Heart left ventricle (tissue), 16 donors: ENCODE measurements around the gene LRRC10B. TPM values are rescaled to one million over a fixed set of nuclear protein-coding genes. Genes with fewer than 3 reads are reported as not detected.

Source experiments
- ATAC-seq, 4 donors: fragments of 200-7000 bp; cut with Tn5 transposase; one replicate each; pipeline ENCODE4 v1.9.1; 2020 to 2022; ENCODE audit warnings: moderate library complexity in 4 of 4, mild to moderate bottlenecking in 3 of 4, moderate number of reproducible peaks in 1 of 4
- DNase-seq, 5 donors: peaks; one replicate each; pipeline ENCODE4 v3.0.0-alpha.2; 2020
- H3K27ac ChIP-seq, 12 donors: fragments of 200-600 bp; sonication (generic) in 4 of 12; one replicate each; pipeline versions ENCODE4 v1.5.0 to v1.8.0; 2016 to 2022; ENCODE audit warnings: mild to moderate bottlenecking in 2 of 12
- H3K27me3 ChIP-seq, 9 donors: fragments of 200-600 bp; sonication (generic) in 2 of 9; one replicate each; pipeline versions ENCODE4 v1.5.1 to v1.8.0; 2016 to 2022; ENCODE audit warnings: mild to moderate bottlenecking in 3 of 9
- H3K36me3 ChIP-seq, 9 donors: fragments of 200-600 bp; sonication (generic) in 2 of 9; one replicate each; pipeline versions ENCODE4 v1.5.0 to v1.8.0; 2018 to 2022; ENCODE audit warnings: mild to moderate bottlenecking in 2 of 9
- H3K4me1 ChIP-seq, 12 donors: fragments of 200-600 bp; sonication (generic) in 4 of 12; one replicate each; pipeline versions ENCODE4 v1.5.0 to v1.8.0; 2016 to 2022; ENCODE audit warnings: mild to moderate bottlenecking in 3 of 12
- H3K4me3 ChIP-seq, 12 donors: fragments of 200-600 bp; sonication (generic) in 4 of 12; one replicate each; pipeline versions ENCODE4 v1.5.0 to v1.8.0; 2017 to 2022; ENCODE audit warnings: mild to moderate bottlenecking in 9 of 12, moderate library complexity in 4 of 12
- H3K9me3 ChIP-seq, 12 donors: fragments of 200-600 bp; sonication (generic) in 4 of 12; one replicate each; pipeline versions ENCODE4 v1.5.0 to v1.8.0; 2016 to 2022; ENCODE audit warnings: mild to moderate bottlenecking in 1 of 12
- POLR2A ChIP-seq, 2 donors: fragments of 450-650 bp; IDR thresholded peaks; one replicate each; pipeline ENCODE4 v1.6.1; 2017; ENCODE audit warnings: antibody characterized with exemption in 2 of 2, mild to moderate bottlenecking in 2 of 2, moderate library complexity in 2 of 2
- WGBS, 4 donors: extraction: QIAGEN DNeasy Blood & Tissue Kit in 2 of 4; methylation state at CpG; one replicate each; pipeline versions ENCODE4 v1.1.5 to v1.1.7; 2013 to 2018; 5-methylcytosine and 5-hydroxymethylcytosine counted together
- intact Hi-C, 10 donors: fragments of 100-400 bp; cut with DNase I; formaldehyde crosslinking; loops; one replicate each; pipeline versions ENCODE4 v1.11.1 to v1.14.2; 2022
- polyA plus RNA-seq, 2 donors: library from polyadenylated mRNA; stranded (reverse); fragments of 200-250 nt; gene quantifications; one replicate each; pipeline ENCODE4 v1.2.3, GENCODE V29; 2013
- total RNA-seq, 9 donors: library from RNA; depleted of rRNA in 2 of 9; stranded (reverse); fragments of >200 nt in 2 of 9; fragmentation: NEBNext Ultra II Directional in 3 of 9; extraction: Animal tissue kit (Norgen Biotek cat#: 25700) in 3 of 9; gene quantifications; one replicate each; pipeline versions ENCODE4 v1.1.0 to v1.2.4, GENCODE V29; 2016 to 2023
- TF ChIP-seq, protein P1 (sequence below), 12 donors: fragments of 200-600 bp; sonication (generic) in 4 of 12; IDR thresholded peaks; one replicate each; pipeline versions ENCODE4 v1.5.0 to v1.8.0; 2018 to 2022; ENCODE audit warnings: antibody characterized with exemption in 12 of 12, mild to moderate bottlenecking in 5 of 12
- donor health status: ischemic (EF 13 %, LVEDD 7.1; RV severe dilation, severe dysfunction).
- donor health status: healthy with polysubstance abuse.
- donor health status: DM: no; HTN: yes; CAD: no.
- donor health status: DM: no; HTN: no; CAD: no.
- donor health status: ischemic (EF 25% LVEDD 6.9; RV normal size, moderate dysfunction).
- donor health status: ischemic (EF 25% LVEDD 5.7; RV mildly dilated, moderate dysfunction).
- donor health status: healthy.
- donor health status: DM: yes; HTN: yes; CAD: no.
- donor health status: ischemic (EF 35%, LVEDD 5.7; RV mildly dilated, moderate dysfunction).
- donor health status: nonischemic (EF 11% LVEDD 7.7; RV severe dilation, severe dysfunction).
- donor health status: DM: yes; HTN: yes; CAD: no.
- donor health status: PGD.
- donor health status: ischemic (EF 29% LVEDD 5.4; RV normal size, mild dysfunction).
- donor health status: nonischemic (EF 23%, LVEDD 6.1; RV moderate dilation, normal function).

Gene LRRC10B
- total and polyA plus RNA-seq, 11 donors = 0.15 to 4.2 (median 1.1) TPM

DNA sequence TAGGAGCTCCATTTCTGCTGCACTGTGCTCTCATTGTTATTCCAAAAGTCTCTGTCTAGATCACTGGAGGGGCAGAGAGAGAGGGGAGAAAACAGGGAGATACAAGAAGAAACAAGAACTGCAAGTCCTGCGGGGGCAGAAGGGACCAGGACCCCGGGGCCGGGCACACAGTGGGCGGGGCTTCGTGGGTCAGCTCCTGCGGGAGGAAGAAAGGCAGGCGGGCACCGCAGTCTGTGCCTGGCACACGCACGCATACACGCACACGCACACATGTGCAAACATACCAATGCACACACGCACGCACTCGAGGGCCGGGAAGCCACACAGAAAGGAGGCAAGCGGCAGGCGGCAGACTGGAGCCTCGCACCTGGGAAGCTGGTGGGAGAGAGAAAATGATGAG, 38.7 kb downstream of the LRRC10B start:
- intact Hi-C loops = no loop called here
- ATAC-seq = no peak

DNA sequence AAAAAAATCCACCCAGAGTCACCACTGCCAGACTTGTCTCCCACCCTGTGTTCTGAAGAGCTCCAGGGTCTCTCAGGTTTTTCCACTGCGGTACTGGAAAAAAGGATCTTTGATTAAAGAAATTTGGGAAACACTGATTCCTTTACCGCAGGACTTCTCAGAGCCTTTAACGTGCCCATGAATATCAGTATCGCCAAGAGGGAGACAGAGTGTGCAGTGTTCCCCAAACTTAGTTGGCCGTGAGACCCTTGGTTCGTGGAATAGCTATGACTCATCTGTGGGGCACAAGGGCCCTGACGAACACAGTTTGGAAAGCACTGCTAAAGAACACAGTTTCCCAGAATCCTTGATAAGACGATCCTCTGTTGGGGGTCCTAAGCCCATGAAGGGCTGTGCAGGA, 40.6 kb downstream of the LRRC10B start:
- Histone ChIP-seq H3K9me3 (no peaks in the 10 kb centered on the region), H3K27ac (peak overlapping the region in 3 of 12 donors; percentile 60 to 98 (median 89)), H3K4me1 (peaks cover 0 to 44% (median 13%) of the 10 kb centered on the region in 12 donors), H3K27me3 (no peaks in the 10 kb centered on the region), H3K36me3 (peaks cover 0 to 3% (median 0%) of the 10 kb centered on the region in 9 donors), H3K4me3 (no peak overlapping the region)
- no peak for DNase-seq
- TF ChIP-seq, protein P1, sequence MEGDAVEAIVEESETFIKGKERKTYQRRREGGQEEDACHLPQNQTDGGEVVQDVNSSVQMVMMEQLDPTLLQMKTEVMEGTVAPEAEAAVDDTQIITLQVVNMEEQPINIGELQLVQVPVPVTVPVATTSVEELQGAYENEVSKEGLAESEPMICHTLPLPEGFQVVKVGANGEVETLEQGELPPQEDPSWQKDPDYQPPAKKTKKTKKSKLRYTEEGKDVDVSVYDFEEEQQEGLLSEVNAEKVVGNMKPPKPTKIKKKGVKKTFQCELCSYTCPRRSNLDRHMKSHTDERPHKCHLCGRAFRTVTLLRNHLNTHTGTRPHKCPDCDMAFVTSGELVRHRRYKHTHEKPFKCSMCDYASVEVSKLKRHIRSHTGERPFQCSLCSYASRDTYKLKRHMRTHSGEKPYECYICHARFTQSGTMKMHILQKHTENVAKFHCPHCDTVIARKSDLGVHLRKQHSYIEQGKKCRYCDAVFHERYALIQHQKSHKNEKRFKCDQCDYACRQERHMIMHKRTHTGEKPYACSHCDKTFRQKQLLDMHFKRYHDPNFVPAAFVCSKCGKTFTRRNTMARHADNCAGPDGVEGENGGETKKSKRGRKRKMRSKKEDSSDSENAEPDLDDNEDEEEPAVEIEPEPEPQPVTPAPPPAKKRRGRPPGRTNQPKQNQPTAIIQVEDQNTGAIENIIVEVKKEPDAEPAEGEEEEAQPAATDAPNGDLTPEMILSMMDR (IDR thresholded peaks at IDR 0.05) = no peak
- no peak for TF ChIP-seq POLR2A (IDR thresholded peaks at IDR 0.05)
- no peak for ATAC-seq
- intact Hi-C loops = no loop called here
- 77 to 81% (median 79%) methylated on average over 8 of the region's 8 CpGs for WGBS, 4 donors

More for the DNA sequence above, 38.7 kb downstream of the LRRC10B start:
- Histone ChIP-seq H3K9me3 (no peaks in the 10 kb centered on the region), H3K27ac (no peak overlapping the region), H3K27me3 (no peaks in the 10 kb centered on the region), H3K4me1 (peaks cover 0 to 27% (median 8%) of the 10 kb centered on the region in 12 donors), H3K4me3 (no peak overlapping the region), H3K36me3 (peaks cover 0 to 3% (median 0%) of the 10 kb centered on the region in 9 donors)
- TF ChIP-seq POLR2A (IDR thresholded peaks at IDR 0.05) = no peak
- TF ChIP-seq, protein P1 (IDR thresholded peaks at IDR 0.05) = no peak
- no peak for DNase-seq
- WGBS, 4 donors = 84 to 87% (median 85%) methylated on average over 19 of the region's 19 CpGs

DNA sequence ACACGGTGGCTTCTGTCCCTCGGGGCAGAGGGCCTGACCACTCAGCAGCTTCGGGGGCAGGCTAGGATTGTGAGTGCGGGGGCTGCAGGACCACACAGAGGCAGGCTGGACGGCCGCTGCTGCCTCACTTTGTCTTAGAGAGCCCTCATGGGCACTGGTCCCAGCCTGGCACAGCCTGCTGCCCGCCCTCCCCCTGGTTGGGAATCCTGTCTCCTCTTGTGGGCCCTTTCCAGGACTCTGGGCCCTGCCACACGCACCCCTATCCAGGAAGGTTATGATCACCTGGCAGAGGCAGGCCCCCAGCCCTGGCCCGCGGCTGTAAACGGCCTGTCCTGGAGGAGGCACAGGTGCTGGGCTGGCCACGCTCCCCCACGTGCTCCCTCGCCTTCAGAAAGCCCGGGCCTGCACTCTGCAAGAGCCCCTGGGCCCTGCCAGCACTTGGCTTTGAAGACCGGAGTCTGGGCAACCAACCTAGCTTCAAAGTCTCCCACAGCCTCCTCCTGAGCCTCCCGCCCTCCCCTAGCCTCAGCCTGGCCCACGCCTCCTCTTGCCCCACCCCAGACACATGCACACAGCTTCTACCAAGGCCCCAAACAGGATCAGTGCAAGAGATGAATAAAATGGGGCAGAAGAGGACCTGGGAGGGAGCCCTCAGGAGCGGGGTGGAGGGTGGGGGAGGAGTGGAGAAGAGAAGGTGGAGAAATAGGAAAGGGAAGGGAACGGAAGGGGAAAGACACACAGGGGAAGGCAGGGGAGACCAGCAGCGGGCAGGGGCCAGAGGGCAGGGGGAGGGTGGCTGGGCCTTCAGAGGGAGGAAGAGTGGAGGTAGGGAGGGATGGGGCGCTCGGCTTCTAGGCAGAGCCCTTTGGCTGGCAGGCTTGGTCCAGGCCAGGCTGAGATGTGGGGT, 41.4 kb downstream of the LRRC10B start:
- WGBS, 4 donors = 62 to 70% (median 68%) methylated on average over 15 to 23 of the region's 23 CpGs
- Histone ChIP-seq H3K9me3 (no peaks in the 10 kb centered on the region), H3K27ac (peak overlapping the region in 6 of 12 donors; percentile 34 to 99 (median 74)), H3K4me1 (peaks cover 0 to 44% (median 13%) of the 10 kb centered on the region in 12 donors), H3K27me3 (peaks cover 0 to 5% (median 0%) of the 10 kb centered on the region in 9 donors), H3K36me3 (peaks cover 0 to 3% (median 0%) of the 10 kb centered on the region in 9 donors), H3K4me3 (no peak overlapping the region)
- TF ChIP-seq POLR2A (IDR thresholded peaks at IDR 0.05) = no peak
- TF ChIP-seq, protein P1 (IDR thresholded peaks at IDR 0.05) = no peak
- peak; percentile 5 to 26 (median 22) for ATAC-seq
- intact Hi-C loops = no loop called here
- peak in 4 of 5 donors; percentile 40 to 71 (median 64) for DNase-seq

DNA sequence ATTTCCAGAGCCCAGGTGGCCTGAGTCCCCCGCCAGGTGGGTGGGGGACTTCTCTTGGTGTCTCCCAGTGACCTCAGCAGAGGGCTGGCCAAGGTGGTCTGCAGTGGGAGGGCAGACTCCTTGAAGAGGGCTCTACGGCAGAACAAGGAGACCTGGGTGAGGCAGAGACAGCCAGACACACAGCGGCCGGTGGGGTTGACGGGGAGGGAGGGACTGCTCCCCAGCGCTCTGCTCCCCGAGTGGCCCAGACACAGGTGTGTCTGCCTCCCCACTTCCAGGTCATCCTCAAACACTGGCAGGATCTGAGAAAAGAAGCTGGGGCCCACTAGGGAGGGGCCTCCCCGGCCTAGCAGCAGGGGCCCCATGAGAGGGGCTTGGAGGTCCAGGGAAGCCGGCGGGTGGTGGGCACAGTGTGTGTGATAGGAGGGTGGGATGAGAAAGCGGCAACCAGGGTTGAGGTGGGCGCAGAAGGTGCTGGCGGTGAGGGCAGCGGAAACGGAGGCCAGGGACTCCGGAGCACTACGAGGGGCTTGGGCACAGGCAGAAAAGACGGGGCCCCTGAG, 42.2 kb downstream of the LRRC10B start:
- DNase-seq = no peak
- 92 to 96% (median 95%) methylated on average over 18 of the region's 18 CpGs for WGBS, 4 donors
- Histone ChIP-seq H3K27ac (peak overlapping the region in 5 of 12 donors; percentile 85 to 99 (median 90)), H3K9me3 (no peaks in the 10 kb centered on the region), H3K4me1 (peaks cover 0 to 44% (median 13%) of the 10 kb centered on the region in 12 donors), H3K36me3 (peaks cover 0 to 3% (median 0%) of the 10 kb centered on the region in 9 donors), H3K4me3 (no peak overlapping the region), H3K27me3 (peaks cover 0 to 12% (median 0%) of the 10 kb centered on the region in 9 donors)
- intact Hi-C loops = no loop called here
- TF ChIP-seq, protein P1 (IDR thresholded peaks at IDR 0.05) = no peak
- no peak for TF ChIP-seq POLR2A (IDR thresholded peaks at IDR 0.05)
- no peak for ATAC-seq
